ENCODE results near the gene PARVG. TPM values are rescaled to one million over a fixed set of nuclear protein-coding genes. Genes with fewer than 3 reads are reported as not detected.

Gene PARVG
- total RNA-seq, 1 experiment from 2014 or later = 0.23 TPM

DNA sequence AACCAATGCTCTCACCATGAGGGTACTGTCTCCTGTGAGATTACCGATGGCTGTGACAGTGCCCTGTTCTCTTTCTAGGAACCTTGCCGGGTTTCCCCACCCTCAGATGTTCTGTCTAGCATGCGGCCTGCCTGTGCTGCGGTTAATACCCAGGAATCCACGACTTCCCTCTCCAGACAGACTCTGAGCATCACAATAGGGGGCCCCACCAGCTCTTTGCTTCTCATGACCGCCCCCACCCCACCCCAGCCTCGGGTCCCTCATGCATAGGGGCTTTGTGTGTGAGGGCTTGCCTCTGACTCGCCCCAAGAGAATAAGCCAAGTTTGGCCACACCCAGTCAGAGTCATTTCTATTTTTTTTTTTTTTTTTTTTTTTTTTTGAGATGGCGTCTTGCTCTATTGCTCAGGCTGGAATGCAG is 10.3 kb downstream of the PARVG start:
- H3K4me3 Mint-ChIP-seq (ENCODE audit: unreplicated experiment) = no peak overlapping the region
- ChIA-PET POLR2A (no interaction called here), CTCF (interaction anchor here (0.7 to 1.7 kb wide), 2 partner anchors 12 to 343 kb away, joined by 3 to 12 read pairs; no protein-coding TSS in a partner anchor)
- no peaks in the 10 kb centered on the region for H3K36me3 Mint-ChIP-seq (ENCODE audit: insufficient read depth, unreplicated experiment)
- intact Hi-C loops (cut with micrococcal nuclease) = no loop called here
- no peak overlapping the region for H3K27ac Mint-ChIP-seq (ENCODE audit: low read depth, unreplicated experiment)
- TF ChIP-seq, protein P1, sequence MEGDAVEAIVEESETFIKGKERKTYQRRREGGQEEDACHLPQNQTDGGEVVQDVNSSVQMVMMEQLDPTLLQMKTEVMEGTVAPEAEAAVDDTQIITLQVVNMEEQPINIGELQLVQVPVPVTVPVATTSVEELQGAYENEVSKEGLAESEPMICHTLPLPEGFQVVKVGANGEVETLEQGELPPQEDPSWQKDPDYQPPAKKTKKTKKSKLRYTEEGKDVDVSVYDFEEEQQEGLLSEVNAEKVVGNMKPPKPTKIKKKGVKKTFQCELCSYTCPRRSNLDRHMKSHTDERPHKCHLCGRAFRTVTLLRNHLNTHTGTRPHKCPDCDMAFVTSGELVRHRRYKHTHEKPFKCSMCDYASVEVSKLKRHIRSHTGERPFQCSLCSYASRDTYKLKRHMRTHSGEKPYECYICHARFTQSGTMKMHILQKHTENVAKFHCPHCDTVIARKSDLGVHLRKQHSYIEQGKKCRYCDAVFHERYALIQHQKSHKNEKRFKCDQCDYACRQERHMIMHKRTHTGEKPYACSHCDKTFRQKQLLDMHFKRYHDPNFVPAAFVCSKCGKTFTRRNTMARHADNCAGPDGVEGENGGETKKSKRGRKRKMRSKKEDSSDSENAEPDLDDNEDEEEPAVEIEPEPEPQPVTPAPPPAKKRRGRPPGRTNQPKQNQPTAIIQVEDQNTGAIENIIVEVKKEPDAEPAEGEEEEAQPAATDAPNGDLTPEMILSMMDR (IDR thresholded peaks at IDR 0.05; ENCODE audit: unreplicated experiment) = no peak
- H3K27me3 Mint-ChIP-seq (ENCODE audit: insufficient read depth, unreplicated experiment) = peaks cover 45% of the 10 kb centered on the region
- no TSS peak for BruUV-seq (replicated peaks)
- peaks cover 24% of the 10 kb centered on the region for H3K4me1 Mint-ChIP-seq (ENCODE audit: insufficient read depth, unreplicated experiment)
- H3K9me3 Mint-ChIP-seq (ENCODE audit: unreplicated experiment) = no peaks in the 10 kb centered on the region
- DNase-seq (ENCODE audit: unreplicated experiment) = peak; percentile 28

DNA sequence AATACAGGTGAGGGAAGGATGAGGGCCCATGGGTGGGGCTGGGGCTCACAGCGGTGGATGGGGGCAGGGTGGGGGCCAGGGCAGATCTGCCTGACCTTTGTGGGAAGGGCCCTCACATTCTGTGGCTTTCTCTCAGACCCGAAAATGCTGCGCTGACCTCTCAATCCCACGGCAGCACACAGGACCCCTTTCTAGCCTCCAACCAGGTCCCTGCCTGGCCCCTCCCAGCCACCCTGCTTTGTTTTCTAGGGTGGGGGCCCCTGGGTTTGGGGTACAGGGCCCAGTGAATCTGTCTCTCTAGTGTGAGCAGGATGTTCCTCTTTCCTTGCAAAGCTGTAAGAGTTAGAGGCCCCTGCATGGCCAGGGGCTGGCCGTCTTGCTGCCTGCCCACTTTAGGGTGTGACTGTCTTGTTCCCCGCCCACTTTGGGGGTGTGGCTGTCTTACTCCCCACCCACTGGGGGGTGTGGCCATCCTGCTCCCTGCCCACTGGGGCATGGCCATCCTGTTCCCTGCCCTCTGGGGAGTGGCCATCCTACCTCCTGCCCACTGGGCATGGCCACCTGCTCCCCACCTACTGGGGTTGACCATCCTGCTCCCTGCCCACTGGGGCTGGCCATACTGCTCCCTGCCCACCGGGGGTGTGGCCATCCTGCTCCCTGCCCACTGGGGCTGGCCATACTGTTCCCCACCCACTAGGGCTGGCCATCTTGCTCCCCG is 11.5 kb downstream of the PARVG start:
- no TSS peak for BruUV-seq (replicated peaks)
- Mint-ChIP-seq H3K9me3 (ENCODE audit: unreplicated experiment) (no peaks in the 10 kb centered on the region), H3K27me3 (ENCODE audit: insufficient read depth, unreplicated experiment) (peaks cover 34% of the 10 kb centered on the region), H3K27ac (ENCODE audit: low read depth, unreplicated experiment) (no peak overlapping the region), H3K36me3 (ENCODE audit: insufficient read depth, unreplicated experiment) (no peaks in the 10 kb centered on the region), H3K4me3 (ENCODE audit: unreplicated experiment) (peak overlapping the region; percentile 55), H3K4me1 (ENCODE audit: insufficient read depth, unreplicated experiment) (peaks cover 24% of the 10 kb centered on the region)
- ChIA-PET POLR2A (no interaction called here), CTCF (no interaction called here)
- DNase-seq (ENCODE audit: unreplicated experiment) = peak; percentile 42
- intact Hi-C loops (cut with micrococcal nuclease) = no loop called here
- TF ChIP-seq, protein P1 (IDR thresholded peaks at IDR 0.05; ENCODE audit: unreplicated experiment) = no peak

DNA sequence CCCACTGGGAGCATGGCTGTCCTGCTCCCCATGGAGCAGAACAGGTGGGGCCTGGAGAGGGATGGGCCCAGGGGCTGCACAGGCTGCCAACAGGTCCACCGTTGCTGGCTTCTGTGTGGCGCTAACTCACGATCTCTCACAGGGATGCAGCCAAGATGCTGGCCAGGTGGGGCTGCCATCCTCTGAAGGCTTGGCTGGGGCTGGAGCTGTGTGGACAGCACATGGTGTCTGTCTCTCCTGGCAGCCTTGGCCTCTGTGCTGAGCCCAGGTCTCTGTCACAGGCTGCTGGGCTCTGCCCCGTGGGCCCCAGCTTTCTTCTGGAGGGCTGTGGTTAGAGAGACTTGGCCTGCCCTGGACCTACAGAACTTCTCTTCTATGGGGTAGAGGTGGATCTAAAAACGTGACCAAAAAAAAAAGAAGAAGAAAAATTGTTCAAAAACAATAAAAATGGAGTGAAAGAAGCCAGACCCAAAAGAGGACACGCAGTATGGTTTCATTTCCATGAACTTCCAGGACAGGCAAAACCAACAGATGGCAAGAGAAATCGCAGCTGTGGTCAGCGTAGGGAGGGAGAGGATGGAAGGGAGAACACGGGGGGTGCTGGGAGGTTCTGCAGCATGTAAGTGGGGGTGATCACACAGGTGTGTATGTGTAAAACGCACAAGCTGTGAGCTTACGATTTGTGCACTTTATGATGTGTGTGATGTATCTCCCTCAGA is 12.2 kb downstream of the PARVG start:
- CTCF ChIA-PET = interaction anchor here (0.7 kb wide), 1 partner anchor 304 kb away, joined by 3 read pairs; no protein-coding TSS in a partner anchor

More for the DNA sequence above, 12.2 kb downstream of the PARVG start:
- POLR2A ChIA-PET = interaction anchor here (0.7 kb wide), 1 partner anchor 104 kb away, joined by 3 read pairs; no protein-coding TSS in a partner anchor
- H3K36me3 Mint-ChIP-seq (ENCODE audit: insufficient read depth, unreplicated experiment) = no peaks in the 10 kb centered on the region
- intact Hi-C loops (cut with micrococcal nuclease) = loop anchor here (1.0 kb wide), 1 partner anchor 116 kb away; no protein-coding TSS in a partner anchor
- peaks cover 37% of the 10 kb centered on the region for H3K27me3 Mint-ChIP-seq (ENCODE audit: insufficient read depth, unreplicated experiment)
- H3K4me3 Mint-ChIP-seq (ENCODE audit: unreplicated experiment) = peak overlapping the region; percentile 55
- H3K9me3 Mint-ChIP-seq (ENCODE audit: unreplicated experiment) = no peaks in the 10 kb centered on the region
- TF ChIP-seq, protein P1 (IDR thresholded peaks at IDR 0.05; ENCODE audit: unreplicated experiment) = no peak
- H3K4me1 Mint-ChIP-seq (ENCODE audit: insufficient read depth, unreplicated experiment) = peaks cover 24% of the 10 kb centered on the region
- no peak for DNase-seq (ENCODE audit: unreplicated experiment)
- no peak overlapping the region for H3K27ac Mint-ChIP-seq (ENCODE audit: low read depth, unreplicated experiment)
- no TSS peak for BruUV-seq (replicated peaks)

All from MCF 10A (cell line).